HG03460 (cell line): ENCODE results near the gene HORMAD2.

Source experiments
- ATAC-seq: cut with Tn5 transposase; IDR thresholded peaks from one replicate; pipeline ENCODE4 v1.9.1; 2021; ENCODE audit not compliant: unreplicated experiment

Gene HORMAD2

DNA sequence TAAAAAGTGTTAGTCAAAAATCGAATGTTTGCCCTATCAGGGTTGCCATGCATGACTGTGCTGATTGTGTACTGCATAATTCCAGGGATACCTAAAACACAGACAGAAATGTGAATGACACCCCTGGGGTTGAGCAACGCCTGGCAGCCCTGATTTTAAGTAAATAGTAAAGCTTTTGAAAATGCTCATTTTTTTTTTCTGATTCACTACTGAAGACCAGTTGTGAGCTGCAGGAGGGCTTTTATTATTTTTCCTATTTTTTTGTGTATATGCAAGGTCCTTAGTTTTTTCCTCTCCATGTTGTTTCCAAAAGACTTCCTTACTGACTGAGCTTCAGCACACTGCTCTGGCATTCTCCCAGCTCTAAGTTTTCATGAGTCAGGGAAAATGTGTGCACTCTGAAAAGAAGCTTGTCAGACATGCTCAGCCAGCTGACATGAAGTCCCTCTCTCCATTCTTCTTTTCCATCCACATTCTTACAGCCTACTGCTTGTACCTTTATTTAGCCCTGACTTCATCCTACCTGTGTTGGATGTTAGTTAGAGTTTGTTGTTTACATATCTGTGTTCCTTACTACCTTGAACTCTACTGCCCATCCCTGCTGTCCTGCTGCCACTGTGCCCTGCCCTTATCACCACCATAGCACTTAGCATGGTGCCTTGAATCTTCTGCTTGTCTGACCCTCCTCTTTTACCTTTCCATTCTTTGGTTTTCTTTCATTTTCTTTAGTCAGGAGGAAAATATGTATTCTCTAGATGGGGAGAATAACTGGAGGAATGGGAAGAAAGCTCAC, 79.5 kb downstream of the HORMAD2 start:
- ATAC-seq: no peak

DNA sequence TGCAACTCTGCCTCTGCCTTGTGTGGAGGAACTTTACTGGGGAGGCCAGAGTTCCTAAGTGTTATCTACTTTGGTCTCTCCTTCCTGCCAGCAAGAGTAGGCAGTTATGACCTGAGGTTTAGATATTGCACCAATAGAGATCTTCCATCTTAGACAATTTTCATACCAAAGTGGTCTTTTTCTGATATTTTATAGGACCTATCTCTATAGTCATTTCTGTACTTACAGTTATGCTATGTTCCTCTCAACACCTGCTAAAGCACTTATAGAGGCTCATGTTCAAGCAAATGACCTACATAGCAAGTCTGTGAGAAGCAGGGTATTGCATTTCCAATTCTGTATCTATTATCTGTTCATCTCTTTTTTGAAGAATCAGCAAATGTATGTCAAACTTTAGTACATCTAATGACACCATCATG, 80.8 kb downstream of the HORMAD2 start:
- no peak for ATAC-seq

DNA sequence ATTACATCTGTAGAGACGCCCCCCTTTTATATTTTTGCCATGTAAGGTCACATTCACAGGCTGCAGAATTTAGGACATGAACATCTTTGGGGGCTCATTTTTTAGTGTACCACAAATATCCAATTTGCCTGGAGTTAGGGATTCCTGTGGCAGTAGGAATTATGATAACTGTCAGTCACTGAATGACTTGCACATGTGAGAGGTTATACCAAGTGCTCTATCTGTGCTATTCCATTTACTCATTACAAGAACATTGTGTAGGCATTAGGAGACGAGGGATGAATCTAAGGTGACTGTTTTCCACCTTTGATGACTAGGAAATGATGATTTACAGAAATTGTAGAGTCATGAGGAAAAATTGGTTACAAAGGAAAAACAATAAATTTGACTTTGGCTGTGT, 87.0 kb downstream of the HORMAD2 start:
- no peak for ATAC-seq

DNA sequence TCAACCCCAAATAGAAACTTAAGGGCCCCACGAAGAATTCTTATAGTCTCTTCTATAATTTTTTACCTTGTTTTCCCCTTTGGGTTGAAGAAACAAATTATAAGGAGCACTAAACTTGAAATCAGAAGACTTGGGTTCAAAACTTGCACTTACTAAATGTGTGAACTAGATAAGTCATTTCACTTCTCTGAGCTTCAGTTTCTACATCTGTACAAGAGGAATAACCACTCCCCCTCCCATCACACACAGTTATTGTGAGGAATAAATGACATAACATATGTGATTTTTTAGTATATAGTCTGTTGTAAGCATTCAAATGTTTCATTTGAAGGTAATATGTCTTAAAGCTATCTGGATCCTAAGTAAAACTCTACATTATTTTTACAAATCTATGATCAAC, 87.5 kb downstream of the HORMAD2 start:
- no peak for ATAC-seq

DNA sequence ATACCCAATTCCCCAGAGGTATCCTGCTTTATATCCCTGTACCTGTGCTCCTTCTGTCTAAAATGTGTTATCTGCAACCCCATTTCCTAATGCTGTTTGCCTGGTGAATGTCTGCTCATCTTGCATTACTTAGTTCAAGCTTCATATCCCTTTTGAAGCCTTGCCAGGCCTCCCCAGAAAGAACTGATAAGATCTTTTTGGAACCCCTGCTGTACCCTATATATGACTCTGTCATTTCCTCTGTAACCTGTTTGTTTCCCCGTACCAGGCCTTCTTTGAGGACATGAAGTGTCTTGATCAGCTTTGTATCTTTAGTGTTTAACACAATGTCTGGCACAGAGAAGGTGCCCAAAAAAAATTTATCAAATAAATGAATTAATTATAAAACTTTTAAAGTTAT, 88.7 kb downstream of the HORMAD2 start:
- no peak for ATAC-seq

DNA sequence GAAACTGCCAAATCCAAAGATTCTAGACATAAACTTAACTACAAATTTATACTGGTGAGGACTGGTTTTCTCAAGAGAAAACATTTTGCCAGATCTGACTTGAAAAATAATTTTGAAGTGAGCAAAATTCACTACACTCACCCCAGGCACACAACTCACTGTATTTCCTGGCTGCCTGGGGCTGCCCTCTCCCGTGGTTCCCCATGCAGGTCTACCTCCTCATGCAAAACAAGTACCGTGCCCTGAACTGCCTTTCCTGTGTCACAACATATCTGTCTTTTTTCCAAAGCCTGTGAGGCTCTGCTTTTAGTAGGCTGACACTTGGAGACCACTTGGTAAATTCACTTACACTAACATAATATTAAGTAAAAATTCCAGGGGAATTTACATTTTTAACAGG, 89.9 kb downstream of the HORMAD2 start:
- ATAC-seq: no peak

DNA sequence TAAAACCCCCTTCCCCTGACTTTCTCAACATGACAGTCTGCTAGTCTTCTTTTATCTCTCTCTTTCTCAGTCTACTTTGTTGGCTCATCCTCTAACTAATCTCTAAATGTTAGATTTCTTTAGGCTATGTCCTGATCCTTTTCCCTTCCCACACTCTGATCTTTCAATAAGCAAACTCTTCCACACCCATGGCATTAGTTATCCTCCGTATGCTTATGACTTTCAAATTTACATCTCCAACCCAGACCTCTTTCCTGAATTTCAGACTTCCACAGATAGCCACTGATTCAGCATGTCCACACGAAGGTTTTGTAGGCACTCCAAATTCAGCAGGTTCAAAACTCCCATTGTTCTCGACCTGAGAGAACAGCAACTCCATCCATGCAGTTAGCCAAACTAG, 90.7 kb downstream of the HORMAD2 start:
- ATAC-seq: no peak

DNA sequence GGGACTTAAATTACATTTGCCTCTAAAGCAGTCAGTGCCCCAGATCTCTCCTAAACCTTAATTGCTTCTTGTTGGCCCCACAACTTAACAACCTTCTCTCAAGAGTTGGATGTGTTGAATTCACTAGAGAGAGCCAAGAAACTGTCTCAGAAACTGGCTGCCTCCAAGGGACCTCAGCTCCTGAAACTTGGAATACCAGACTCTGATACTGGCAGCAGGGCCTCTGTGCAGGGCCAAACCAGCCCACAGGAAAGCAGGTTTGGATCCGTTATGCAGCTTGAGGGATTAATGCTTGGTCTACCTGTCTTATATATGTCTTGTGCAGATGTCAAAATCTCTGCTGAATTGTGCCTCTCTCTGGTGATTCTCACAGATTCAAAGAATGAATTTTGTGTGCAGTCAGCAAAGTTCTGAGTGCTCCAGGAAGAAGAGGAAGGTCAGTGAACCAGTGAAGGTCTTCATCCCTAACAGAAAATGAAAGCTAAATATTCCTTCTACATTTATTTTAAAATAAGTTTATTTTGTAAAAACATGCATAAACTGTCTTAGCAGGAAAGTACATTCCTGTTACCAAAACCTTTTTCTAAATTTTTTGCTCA, 95.5 kb downstream of the HORMAD2 start:
- no peak for ATAC-seq

DNA sequence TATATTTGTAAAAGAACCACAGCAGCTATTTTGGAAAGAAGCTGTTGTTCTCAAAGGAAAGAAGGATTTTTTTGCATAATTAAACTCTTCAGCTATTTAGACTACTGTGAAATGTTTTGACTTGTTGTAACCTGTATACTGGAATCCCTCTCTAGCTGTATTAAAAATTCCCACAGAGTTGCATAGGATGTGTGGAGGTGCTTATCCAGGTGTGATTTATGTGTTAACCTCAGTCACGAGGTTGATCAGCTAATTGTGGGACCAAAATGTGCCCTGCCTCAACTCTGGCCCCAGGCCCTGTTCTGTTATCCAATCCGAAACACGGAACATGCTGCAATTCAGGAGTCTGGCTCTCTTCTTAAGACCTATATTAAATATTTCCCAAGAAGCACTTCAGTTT, 96.2 kb downstream of the HORMAD2 start:
- ATAC-seq: no peak

DNA sequence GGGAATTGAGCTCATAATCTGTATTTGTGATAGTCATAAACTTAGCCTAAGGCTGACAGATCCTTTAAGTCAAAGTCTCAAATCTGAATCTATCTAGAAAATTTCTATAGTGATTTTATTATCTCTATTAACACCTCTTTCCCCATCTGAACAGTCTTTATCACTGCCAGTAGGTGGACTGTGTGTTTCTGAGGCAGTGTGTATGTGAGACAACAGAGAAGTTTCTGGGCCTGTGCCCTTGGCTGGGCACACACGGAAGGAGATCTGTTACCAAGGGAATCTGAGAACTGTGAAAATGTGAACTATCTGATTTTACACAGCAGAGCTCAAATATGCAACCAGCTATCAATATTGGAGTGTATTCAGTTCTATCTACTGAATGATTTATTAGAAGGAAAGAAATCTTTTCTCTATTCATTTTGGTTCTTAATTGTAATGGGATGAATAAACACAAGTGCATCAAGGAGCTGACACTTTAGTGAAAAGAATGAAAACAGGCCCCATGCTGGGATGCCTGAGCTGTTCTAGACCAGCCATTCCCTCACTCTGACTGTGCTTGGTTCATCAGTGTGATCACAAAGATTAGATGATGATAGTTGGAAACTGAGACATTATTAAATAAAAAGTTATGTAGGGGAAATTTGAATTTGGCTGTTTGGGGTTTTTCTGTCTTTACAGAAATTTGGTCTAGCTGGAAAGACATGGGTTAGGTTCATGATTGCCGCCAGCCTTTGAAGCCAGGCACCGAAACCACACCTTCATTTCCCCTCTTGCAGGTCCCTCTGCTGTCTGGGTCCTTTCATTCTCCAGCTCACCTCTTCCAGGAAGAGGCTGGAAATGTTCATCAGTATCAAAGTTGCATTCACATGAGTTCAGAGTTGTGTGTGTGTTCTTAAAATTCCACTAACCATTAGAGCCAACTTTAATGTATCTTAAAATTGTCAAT, 98.2 kb downstream of the HORMAD2 start:
- ATAC-seq: no peak

DNA sequence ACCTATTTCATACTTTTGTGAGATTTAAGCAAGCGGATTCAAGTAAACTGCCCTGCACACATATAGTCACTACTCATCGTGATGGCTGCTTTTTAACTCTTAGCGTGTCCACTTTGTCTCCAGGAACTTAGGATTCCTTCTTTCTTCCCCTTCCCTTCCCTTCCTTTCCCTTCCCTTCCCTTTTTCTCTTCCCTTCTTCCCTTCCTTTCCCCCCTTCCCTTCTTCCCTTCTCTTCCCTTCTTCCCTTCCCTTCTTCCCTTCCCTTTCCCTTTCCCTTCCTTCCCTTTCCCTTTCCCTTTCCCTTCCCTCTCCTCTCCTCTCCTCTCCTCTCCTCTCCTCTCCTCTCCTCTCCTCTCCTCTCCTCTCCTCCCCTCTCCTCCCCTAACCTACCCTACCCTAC, 100.4 kb downstream of the HORMAD2 start:
- ATAC-seq: no peak

DNA sequence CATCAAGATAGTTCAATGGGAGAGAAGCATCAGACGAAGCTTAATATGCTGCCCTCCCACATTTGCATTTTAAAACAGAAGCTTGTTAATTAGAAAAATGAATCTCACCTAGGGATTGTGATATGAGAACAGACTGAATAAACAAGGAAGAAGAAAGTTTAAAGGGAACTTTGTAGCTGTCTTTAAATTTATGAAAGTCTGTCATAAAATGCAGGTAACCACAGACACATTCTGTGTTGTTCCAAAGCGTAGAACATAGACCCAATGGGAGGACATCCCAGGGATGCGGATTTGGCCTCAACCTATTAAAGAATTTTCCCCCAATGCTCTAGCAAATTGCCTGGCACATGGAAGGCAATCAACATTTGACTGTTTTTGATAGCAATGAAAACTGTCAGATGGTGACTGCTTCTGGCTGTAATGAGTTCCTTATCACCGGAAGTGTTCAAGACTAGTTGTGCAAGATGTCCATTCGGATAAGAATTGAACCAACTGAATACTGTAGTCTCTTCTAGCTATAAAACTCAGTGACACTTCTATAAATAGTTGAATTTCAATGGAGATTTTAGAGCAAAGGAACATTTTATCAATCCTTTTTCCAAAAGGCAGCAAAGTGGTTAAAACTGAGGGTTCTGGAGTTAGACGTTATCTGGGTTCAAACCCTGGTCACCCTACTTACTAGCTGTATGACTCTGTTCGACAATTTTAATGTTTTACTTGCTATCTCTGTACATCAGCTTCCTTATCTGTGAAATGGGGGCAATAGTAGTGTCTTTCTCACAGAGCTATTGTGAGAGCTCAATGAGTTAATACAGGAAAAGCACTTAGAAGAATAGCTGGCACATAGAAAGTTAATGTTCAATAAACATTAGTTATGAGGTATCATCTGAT, 101.4 kb downstream of the HORMAD2 start:
- no peak for ATAC-seq

DNA sequence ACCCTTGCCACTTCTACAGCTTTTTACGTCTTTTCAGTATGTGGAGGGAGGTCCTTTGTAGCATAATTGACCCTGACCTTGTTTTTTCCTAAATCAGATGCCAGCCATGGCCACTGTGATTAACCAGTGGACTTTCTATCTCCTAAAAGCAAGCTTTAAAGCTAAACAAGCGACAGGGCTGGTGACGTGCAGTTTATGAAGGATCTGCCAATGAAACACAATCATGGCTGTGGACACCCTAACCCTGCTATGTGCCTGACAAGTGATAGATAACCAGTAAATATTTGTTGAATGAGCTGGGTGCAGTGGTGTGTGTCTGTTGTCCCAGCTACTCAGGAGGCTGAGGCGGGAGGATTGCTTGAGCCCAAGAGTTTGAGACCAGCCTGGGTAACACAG, 102.1 kb downstream of the HORMAD2 start:
- ATAC-seq: no peak

DNA sequence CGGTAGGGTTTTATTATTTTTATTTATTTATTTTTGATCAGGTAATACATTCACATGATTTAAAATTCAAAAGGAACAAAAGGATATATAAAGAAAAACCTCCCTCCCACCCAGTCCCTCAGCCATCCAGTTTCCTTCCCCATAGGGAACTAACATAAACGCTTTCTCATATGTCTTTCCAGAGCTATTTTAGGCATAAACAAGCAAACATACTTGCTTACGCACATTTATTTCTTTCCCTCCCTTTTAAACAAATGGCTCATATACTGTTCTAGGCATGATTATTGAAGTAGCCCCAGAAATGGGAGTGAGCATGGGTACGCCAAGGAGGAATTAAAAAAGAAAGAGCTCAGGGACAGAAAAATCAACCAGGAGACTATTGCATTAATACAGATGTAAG, 102.6 kb downstream of the HORMAD2 start:
- no peak for ATAC-seq

DNA sequence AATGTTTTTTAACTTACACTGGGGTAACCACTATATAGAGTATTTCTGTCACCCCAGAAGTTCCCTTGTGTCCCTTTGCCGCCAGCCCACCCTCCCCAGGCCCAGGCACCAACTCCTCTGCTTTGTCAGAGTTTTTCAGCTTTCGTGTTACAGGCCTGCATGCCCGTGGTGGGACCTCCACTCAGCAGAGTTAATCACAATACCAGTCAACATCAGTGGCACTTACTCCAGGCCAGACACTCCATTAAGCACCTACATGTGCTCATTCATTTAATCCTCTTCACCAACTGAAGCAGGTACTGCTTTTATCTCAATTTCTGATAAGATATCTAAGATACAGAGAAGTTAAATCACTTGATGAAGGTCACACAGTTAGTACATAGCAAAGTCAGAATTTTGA, 103.0 kb downstream of the HORMAD2 start:
- ATAC-seq: no peak

DNA sequence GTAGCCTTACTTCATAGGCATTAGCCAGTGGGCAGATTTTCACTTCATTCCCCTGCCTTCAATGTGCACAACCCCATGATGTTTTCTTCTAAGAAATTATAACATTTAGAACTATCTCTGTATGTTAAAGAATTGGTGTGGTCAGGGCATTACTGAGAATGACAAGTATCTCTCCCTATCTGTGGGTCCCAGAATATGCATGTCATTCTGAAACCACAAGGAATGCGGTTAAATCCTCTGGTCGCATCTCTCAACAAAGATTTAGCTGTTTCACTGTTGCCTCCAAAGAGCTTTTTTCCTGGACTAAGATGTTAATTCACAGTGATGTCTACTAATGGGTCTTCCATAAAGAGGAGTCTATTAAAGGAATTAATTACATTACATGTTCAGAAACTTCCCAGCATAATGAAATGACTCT, 103.6 kb downstream of the HORMAD2 start:
- no peak for ATAC-seq

DNA sequence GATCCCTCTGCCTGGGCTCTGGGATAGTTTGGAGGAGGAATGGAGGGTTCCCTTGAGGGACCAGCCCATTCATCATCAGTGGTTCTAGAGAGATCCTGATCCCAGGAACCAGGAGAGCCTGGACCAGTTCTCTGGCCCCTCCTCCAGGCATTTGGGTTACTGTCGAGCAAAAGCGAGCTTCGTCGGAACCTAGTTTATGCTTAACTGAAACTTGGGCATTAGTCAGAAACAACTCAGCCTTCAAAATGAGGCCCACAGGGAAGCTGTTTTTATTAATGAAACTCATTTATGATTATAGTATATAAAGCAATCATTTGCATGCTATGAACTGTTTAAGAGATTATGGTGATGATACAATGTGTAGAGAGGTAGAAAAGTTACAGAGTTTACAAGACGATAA, 104.9 kb downstream of the HORMAD2 start:
- ATAC-seq: no peak

DNA sequence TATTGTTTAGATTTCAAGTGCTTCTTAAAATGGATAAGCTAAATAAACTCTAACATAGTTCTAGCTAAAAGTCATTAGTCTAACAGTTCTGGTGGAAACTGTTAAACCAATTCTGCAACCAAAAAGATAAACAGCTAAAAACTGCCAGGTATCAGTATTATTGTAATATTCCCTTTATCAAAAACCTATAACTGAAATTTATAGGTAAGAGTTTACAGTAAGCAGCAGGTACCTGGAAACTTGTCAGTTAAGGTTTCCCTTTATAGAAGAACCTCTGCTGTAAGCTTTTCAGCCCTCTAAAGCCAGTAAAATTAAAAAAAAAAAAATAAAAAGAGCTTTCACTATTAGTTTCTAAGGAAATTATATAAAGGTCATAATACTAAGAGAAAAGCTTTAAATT, 105.3 kb downstream of the HORMAD2 start:
- no peak for ATAC-seq

DNA sequence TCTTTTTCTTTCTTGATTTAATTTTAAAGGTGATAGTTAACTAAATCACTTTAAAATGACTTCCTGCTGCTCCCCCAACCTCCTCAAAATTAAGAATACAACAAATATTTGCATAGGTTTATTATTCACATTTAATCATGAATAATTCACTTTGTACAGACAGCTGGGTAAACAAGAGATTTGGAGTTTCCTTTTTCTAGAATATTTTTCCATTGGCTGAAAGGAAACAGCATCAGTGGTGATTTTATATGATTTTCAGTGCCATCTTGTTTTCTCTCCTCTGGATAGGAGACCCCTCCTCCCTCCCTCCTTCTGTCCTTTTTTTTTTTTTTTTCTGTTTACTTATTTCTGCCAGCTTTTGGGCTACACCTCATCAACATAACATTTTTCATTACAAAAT, 105.8 kb downstream of the HORMAD2 start:
- no peak for ATAC-seq

DNA sequence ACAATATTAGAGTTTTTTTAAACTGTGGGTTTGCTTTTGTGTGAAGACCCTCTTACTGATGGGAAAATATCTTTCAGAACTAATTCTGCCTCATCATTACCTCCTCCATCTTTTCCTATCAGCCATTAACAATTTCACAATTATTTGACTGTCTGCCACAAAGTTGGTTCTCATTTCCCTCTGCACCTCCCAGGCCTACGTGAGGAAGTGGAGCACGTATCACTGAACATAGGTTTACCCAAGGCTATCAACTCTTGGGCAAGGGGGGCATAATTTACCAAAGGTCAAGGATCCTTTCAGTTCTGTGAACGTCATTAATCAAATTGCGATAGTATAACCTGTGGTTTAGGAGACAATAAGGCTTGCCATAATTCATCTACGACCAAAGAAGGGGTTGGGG, 106.2 kb downstream of the HORMAD2 start:
- ATAC-seq: no peak

DNA sequence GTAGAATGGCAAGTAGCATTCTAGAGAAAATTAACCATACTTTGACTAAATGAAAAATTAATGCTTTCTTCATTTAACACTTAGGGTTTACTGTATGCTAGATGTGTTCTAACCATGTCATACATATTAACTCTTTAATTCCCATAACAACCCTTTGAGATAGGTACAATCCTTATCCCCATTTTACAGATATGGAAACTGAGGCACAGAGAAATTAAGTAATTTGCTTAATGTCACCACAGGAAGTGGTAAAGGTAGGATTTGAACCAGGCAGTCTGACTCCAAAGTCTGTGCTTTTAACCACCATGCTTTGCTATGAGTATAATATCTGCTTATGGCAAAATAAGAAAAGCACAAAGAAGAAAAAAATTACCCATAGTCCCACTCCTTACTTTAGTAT, 106.8 kb downstream of the HORMAD2 start:
- no peak for ATAC-seq
